Measurements from ENCODE around the gene IL21R.

GRCh38 chr16:27359615-27360014 lies 42.4 kb upstream of the IL21R start:
- TF ChIP-seq POLR2A (IDR thresholded peaks at IDR 0.05) (no peak), CTCF (IDR thresholded peaks at IDR 0.05) (no peak), POLR2AphosphoS5 (IDR thresholded peaks at IDR 0.05) (no peak)
